GM23338 (cell line): ENCODE results near the gene ZNF536. TPM values are rescaled to one million over a fixed set of nuclear protein-coding genes. Genes with fewer than 3 reads are reported as not detected.

ENCODE experiments used
- ATAC-seq: fragments of 200-7000 bp; cut with Tn5 transposase; 3 replicates; pipeline ENCODE4 v1.9.1; 2020
- DNase-seq: peaks from one replicate; pipeline ENCODE4 v3.0.0-alpha.2; 2015; ENCODE audit warnings: low spot score
- H2AFZ ChIP-seq: fragments of 200-600 bp; sonication (generic); 2 replicates; pipeline ENCODE4 v1.8.0; 2016; ENCODE audit warnings: antibody characterized with exemption, mild to moderate bottlenecking, moderate library complexity
- H3F3A ChIP-seq: fragments of 200-600 bp; sonication (generic); replicated peaks from 2 replicates; pipeline ENCODE4 v1.8.0; 2017; ENCODE audit warnings: antibody characterized with exemption, mixed run types, low read depth
- H3K27ac ChIP-seq: fragments of 200-600 bp; sonication (generic); 2 replicates; pipeline ENCODE4 v1.6.1; 2016; ENCODE audit warnings: low read depth
- H3K27me3 ChIP-seq: fragments of 200-600 bp; sonication (generic); 2 replicates; pipeline ENCODE4 v1.8.0; 2016; ENCODE audit warnings: mild to moderate bottlenecking, mixed run types, moderate library complexity; ENCODE audit not compliant: insufficient read depth
- H3K36me3 ChIP-seq: fragments of 200-600 bp; sonication (generic); 2 replicates; pipeline ENCODE4 v1.8.0; 2016; ENCODE audit warnings: mild to moderate bottlenecking; ENCODE audit not compliant: insufficient read depth
- H3K4me1 ChIP-seq: fragments of 200-600 bp; sonication (generic); 2 replicates; pipeline ENCODE4 v1.8.0; 2016; ENCODE audit warnings: mild to moderate bottlenecking, moderate library complexity; ENCODE audit not compliant: insufficient read depth
- H3K4me2 ChIP-seq: fragments of 200-600 bp; sonication (generic); 2 replicates; pipeline ENCODE4 v1.7.1; 2017; ENCODE audit warnings: mixed run types
- H3K4me3 ChIP-seq: fragments of 200-600 bp; sonication (generic); 2 replicates; pipeline ENCODE4 v1.6.1; 2016; ENCODE audit warnings: mixed run types
- H3K79me2 ChIP-seq: fragments of 200-600 bp; sonication (generic); replicated peaks from 2 replicates; pipeline ENCODE4 v1.8.0; 2017; ENCODE audit warnings: mild to moderate bottlenecking; ENCODE audit not compliant: insufficient read depth
- H3K9me2 ChIP-seq: fragments of 200-600 bp; sonication (generic); 2 replicates; pipeline ENCODE4 v1.8.0; 2017; ENCODE audit not compliant: insufficient read depth
- H4K20me1 ChIP-seq: fragments of 200-600 bp; sonication (generic); replicated peaks from 2 replicates; pipeline ENCODE4 v1.8.0; 2017; ENCODE audit warnings: mild to moderate bottlenecking; ENCODE audit not compliant: insufficient read depth
- H3K27ac Mint-ChIP-seq: 2 replicates; pipeline ENCODE4 v1.8.0; 2020; ENCODE audit warnings: inconsistent platforms, mild to moderate bottlenecking, moderate library complexity, mixed read lengths
- H3K27me3 Mint-ChIP-seq: 3 replicates; pipeline ENCODE4 v1.8.0; 2022; ENCODE audit warnings: low read depth, mild to moderate bottlenecking, moderate library complexity, mixed read lengths, inconsistent platforms; ENCODE audit not compliant: insufficient read depth, poor library complexity
- H3K36me3 Mint-ChIP-seq: 3 replicates; pipeline ENCODE4 v1.8.0; 2021; ENCODE audit warnings: low read depth, mild to moderate bottlenecking, inconsistent platforms, moderate library complexity, mixed read lengths
- H3K4me1 Mint-ChIP-seq: 3 replicates; pipeline ENCODE4 v1.8.0; 2020; ENCODE audit warnings: mild to moderate bottlenecking, inconsistent platforms, mixed read lengths
- H3K4me3 Mint-ChIP-seq: 3 replicates; pipeline ENCODE4 v1.8.0; 2021; ENCODE audit warnings: moderate library complexity, mild to moderate bottlenecking, inconsistent platforms, mixed read lengths
- H3K9me3 Mint-ChIP-seq: 3 replicates; pipeline ENCODE4 v1.8.0; 2020; ENCODE audit warnings: moderate library complexity, mild to moderate bottlenecking, inconsistent platforms, mixed read lengths
- CTCF ChIP-seq, 2 experiments: fragments of 200-600 bp in 1 of 2; sonication (generic) in 1 of 2; conservative IDR thresholded peaks; 2 replicates each; pipeline versions ENCODE4 v1.5.1 to v1.6.1; 2016 to 2017; ENCODE audit warnings: antibody characterized with exemption in 2 of 2, low read depth in 2 of 2, mild to moderate bottlenecking in 2 of 2, moderate library complexity in 1 of 2
- EZH2phosphoT487 ChIP-seq: fragments of 200-600 bp; sonication (generic); IDR thresholded peaks from one replicate; pipeline ENCODE4 v1.8.1; 2018; ENCODE audit warnings: antibody characterized with exemption; ENCODE audit not compliant: unreplicated experiment
- NANOG ChIP-seq: IDR thresholded peaks from 2 replicates; pipeline ENCODE4 v1.6.1; 2016; ENCODE audit warnings: antibody characterized with exemption, borderline replicate concordance
- POLR2AphosphoS5 ChIP-seq: IDR thresholded peaks from 2 replicates; pipeline ENCODE4 v1.6.1; 2016; ENCODE audit warnings: antibody characterized with exemption, low read depth
- ZNF331 ChIP-seq: fragments of 250-450 bp; sonication (Bioruptor Pico); IDR thresholded peaks from 2 replicates; pipeline ENCODE4 v1.5.0; 2020; ENCODE audit warnings: low read depth, mild to moderate bottlenecking, moderate library complexity
- ZNF462 ChIP-seq: fragments of 250-450 bp; sonication (Bioruptor Pico); IDR thresholded peaks from 2 replicates; pipeline ENCODE4 v1.5.0; 2020; ENCODE audit warnings: mild to moderate bottlenecking, moderate library complexity
- polyA plus RNA-seq: library from polyadenylated mRNA; unstranded; fragments of >200 nt; fragmentation: Nextera tagmentation; extraction: Ambion mirVana; gene quantifications from 2 replicates; pipeline ENCODE4 v1.2.1, GENCODE V29; 2016
- total RNA-seq: library from RNA; depleted of rRNA; stranded (reverse); fragments of >200 nt; shearing (Covaris generic); gene quantifications from 2 replicates; pipeline ENCODE4 v1.2.3, GENCODE V29; 2014

The ZNF536 gene
- total and polyA plus RNA-seq, 2 experiments from 2014 or later = 0.07 TPM; not detected in 1

- Histone ChIP-seq H3K4me3 (no peak overlapping the region), H3K4me2 (no peak overlapping the region), H3K36me3 (no peaks in the 10 kb centered on the region), H3K27ac (no peak overlapping the region), H3K4me1 (no peaks in the 10 kb centered on the region), H3K9me2 (peaks cover 10% of the 10 kb centered on the region), H2AFZ (no peak overlapping the region), H4K20me1 (no peaks in the 10 kb centered on the region), H3K27me3 (no peaks in the 10 kb centered on the region), H3F3A (no peaks in the 10 kb centered on the region), H3K79me2 (no peaks in the 10 kb centered on the region)
- DNase-seq = no peak
- Mint-ChIP-seq H3K9me3 (no peaks in the 10 kb centered on the region), H3K4me3 (no peak overlapping the region), H3K36me3 (no peaks in the 10 kb centered on the region), H3K27ac (no peak overlapping the region), H3K27me3 (no peaks in the 10 kb centered on the region), H3K4me1 (no peaks in the 10 kb centered on the region)
- TF ChIP-seq NANOG (no peak), ZNF462 (CRISPR knock-in tag) (no peak), POLR2AphosphoS5 (no peak), EZH2phosphoT487 (no peak), CTCF (conservative IDR thresholded peaks at IDR 0.05; ENCODE audit: low read depth in 2 of 2) (no peak), ZNF331 (no peak)
- no peak for ATAC-seq
Measured at GRCh38 chr19:30338041-30338456, 34.1 kb upstream of the ZNF536 start.
